GM12864 (cell line): Measurements from ENCODE around the gene CCDC138.
"Not testable (repeated sequence)": the region's sequence is repeated elsewhere in the genome, so short reads cannot be mapped to it uniquely, and the experiment has no call there.

Source experiments
- DNase-seq: peaks from one replicate; pipeline ENCODE4 v3.0.0-alpha.2; 2011; ENCODE audit warnings: low read depth
- H3K4me3 ChIP-seq: 2 replicates; pipeline ENCODE4 v1.5.1; 2011; ENCODE audit warnings: mild to moderate bottlenecking, low read depth, low read length, control low read depth
- TF ChIP-seq, protein P1 (sequence below): IDR thresholded peaks from 2 replicates; pipeline ENCODE4 v1.5.1; 2011; ENCODE audit warnings: low read depth, mild to moderate bottlenecking, moderate library complexity, low read length, control low read depth, inconsistent platforms; ENCODE audit errors: missing control alignments

CCDC138 gene, protein sequence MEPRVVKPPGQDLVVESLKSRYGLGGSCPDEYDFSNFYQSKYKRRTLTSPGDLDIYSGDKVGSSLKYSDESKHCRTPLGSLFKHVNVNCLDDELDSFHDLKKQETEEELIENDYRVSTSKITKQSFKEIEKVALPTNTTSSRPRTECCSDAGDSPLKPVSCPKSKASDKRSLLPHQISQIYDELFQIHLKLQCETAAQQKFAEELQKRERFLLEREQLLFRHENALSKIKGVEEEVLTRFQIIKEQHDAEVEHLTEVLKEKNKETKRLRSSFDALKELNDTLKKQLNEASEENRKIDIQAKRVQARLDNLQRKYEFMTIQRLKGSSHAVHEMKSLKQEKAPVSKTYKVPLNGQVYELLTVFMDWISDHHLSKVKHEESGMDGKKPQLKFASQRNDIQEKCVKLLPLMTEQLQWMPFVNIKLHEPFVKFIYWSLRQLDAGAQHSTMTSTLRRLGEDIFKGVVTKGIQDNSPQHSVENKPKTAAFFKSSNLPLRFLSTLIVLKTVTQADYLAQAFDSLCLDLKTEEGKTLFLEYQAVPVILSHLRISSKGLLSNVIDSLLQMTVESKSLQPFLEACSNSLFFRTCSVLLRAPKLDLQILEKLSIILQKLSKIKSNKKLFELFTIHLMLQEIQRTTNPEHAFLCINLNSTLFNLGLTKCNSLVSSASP

GRCh38 chr2:108786354-108787215 is at the start of gene CCDC138:
Gene CCDC138, plus strand, starts transcription at chr2:108786771. Its CDS starts 52 bp downstream, at chr2:108786823.
- TF ChIP-seq, protein P1, sequence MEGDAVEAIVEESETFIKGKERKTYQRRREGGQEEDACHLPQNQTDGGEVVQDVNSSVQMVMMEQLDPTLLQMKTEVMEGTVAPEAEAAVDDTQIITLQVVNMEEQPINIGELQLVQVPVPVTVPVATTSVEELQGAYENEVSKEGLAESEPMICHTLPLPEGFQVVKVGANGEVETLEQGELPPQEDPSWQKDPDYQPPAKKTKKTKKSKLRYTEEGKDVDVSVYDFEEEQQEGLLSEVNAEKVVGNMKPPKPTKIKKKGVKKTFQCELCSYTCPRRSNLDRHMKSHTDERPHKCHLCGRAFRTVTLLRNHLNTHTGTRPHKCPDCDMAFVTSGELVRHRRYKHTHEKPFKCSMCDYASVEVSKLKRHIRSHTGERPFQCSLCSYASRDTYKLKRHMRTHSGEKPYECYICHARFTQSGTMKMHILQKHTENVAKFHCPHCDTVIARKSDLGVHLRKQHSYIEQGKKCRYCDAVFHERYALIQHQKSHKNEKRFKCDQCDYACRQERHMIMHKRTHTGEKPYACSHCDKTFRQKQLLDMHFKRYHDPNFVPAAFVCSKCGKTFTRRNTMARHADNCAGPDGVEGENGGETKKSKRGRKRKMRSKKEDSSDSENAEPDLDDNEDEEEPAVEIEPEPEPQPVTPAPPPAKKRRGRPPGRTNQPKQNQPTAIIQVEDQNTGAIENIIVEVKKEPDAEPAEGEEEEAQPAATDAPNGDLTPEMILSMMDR, result no peak
- peak; percentile 57 for DNase-seq
- peak within 1 kb of the TSS; percentile 75 for H3K4me3 ChIP-seq

DNA sequence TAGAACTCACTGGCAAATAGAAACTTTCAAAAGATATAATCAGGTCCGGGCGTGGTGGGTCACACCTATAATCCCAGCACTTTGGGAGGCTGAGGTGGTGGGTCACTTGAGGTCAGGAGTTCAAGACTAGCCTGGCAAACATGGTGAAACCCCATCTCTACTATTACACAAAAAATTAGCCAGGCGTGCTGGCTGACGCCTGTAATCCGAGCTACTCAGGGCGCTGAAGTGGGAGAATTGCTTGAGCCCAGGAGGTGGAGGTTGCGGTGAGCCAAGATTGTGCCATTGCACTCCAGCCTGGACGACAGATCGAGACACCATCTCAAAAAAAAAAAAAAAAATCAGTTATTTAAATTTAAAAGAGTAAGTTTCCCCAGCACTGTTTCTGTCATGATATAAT is 28.6 kb upstream of the CCDC138 start:
- not testable (repeated sequence) for H3K4me3 ChIP-seq, DNase-seq

GRCh38 chr2:108762618-108763017 is 24.0 kb upstream of the CCDC138 start:
- H3K4me3 ChIP-seq, DNase-seq: not testable (repeated sequence)

DNA sequence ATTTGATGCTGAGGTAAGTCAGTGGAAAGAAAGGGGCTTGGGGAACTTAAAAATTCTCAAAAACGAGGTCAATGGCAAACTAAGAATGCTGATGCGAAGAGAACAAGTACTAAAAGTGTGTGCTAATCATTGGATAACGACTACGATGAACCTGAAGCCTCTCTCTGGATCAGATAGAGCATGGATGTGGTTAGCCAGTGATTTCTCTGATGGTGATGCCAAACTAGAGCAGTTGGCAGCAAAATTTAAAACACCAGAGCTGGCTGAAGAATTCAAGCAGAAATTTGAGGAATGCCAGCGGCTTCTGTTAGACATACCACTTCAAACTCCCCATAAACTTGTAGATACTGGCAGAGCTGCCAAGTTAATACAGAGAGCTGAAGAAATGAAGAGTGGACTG is 19.9 kb upstream of the CCDC138 start:
- DNase-seq, H3K4me3 ChIP-seq: not testable (repeated sequence)

- not testable (repeated sequence) for H3K4me3 ChIP-seq, DNase-seq
These were observed 18.7 kb upstream of the CCDC138 start for GRCh38 chr2:108767859-108768258.

GRCh38 chr2:108776475-108776874 is 10.1 kb upstream of the CCDC138 start:
- TF ChIP-seq, protein P1, result no peak
- no peak overlapping the region for H3K4me3 ChIP-seq
- peak; percentile 49 for DNase-seq

DNA sequence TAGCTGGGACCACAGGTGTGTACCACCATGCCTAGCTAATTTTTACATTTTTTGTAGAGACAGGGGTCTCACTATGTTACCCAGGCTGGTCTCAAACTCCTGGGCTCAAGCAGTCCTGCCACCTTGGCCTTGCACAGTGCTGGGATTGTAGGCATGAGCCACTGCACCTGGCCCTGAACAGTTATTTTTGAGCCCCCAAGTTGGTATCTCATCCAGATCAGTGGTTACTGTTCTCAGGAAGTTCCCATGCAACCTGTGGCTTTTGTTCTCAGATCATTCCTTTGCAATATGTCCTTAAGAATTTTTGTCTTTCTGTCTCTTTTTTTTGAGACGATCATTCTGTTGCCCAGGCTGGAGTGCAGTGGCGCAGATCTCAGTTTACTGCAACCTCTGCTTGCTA is 7.7 kb upstream of the CCDC138 start:
- no peak overlapping the region for H3K4me3 ChIP-seq
- DNase-seq, result no peak
- TF ChIP-seq, protein P1, result no peak

DNA sequence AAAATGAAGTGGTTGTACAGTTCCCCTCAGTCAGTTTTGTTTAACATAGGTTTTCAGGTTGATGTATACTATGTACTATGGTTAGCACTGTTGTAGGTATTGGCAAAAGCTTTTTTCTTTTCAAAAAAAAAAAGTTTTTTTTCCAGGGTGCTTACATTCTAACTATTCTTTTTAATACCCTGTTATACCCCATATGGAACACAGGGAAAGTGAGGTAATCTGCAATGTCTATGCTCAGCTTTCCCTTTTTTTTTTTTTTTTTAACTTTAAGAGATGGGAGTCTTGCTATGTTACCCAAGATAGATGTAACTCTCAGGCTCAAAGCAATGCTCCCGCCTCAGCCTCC is 590 bp upstream of the CCDC138 start:
- H3K4me3 ChIP-seq, result peak overlapping the region; percentile 75
- no peak for DNase-seq
- TF ChIP-seq, protein P1, result no peak

DNA sequence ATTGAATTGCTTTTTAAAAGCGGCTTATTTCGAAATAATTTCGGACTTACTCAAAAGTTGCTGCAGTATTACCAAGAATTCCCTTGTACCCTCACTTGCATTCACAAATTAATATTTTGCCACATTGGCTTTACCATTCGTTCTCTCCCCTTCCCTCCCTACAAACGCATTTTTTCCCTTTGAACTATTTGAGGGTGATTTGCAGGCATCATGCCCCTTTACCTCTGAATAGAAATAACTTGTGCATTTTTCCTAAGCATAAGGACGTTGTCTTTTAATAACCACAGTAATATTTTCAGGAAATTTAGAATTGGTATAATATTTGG is 608 bp downstream of the CCDC138 start:
- H3K4me3 ChIP-seq, result peak overlapping the region; percentile 75
- TF ChIP-seq, protein P1, result no peak
- no peak for DNase-seq
